ENCODE measurements around the gene OR8B4.
"Not testable (repeated sequence)": the region's sequence is repeated elsewhere in the genome, so short reads cannot be mapped to it uniquely, and the experiment has no call there.

DNA sequence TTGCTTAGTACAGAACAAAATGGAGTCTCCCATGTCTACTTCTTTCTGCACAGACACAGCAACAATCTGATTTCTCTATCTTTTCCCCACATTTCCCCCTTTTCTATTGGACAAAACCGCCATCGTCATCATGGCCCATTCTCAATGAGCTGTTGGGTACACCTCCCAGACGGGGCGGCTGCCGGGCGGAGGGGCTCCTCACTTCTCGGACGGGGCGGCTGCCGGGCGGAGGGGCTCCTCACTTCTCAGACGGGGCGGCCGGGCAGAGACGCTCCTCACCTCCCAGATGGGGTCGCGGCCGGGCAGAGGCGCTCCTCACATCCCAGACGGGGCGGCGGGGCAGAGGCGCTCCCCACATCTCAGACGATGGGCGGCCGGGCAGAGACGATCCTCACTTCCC is 21.5 kb downstream of the OR8B4 start:
- TF ChIP-seq, protein P1, sequence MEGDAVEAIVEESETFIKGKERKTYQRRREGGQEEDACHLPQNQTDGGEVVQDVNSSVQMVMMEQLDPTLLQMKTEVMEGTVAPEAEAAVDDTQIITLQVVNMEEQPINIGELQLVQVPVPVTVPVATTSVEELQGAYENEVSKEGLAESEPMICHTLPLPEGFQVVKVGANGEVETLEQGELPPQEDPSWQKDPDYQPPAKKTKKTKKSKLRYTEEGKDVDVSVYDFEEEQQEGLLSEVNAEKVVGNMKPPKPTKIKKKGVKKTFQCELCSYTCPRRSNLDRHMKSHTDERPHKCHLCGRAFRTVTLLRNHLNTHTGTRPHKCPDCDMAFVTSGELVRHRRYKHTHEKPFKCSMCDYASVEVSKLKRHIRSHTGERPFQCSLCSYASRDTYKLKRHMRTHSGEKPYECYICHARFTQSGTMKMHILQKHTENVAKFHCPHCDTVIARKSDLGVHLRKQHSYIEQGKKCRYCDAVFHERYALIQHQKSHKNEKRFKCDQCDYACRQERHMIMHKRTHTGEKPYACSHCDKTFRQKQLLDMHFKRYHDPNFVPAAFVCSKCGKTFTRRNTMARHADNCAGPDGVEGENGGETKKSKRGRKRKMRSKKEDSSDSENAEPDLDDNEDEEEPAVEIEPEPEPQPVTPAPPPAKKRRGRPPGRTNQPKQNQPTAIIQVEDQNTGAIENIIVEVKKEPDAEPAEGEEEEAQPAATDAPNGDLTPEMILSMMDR (IDR thresholded peaks at IDR 0.05; ENCODE audit: low read depth, low read length) = not testable (repeated sequence)
- not testable (repeated sequence) for TF ChIP-seq EZH2phosphoT487 (IDR thresholded peaks at IDR 0.05; ENCODE audit: low read depth)

All from OCI-LY3 (cell line).